C4-2B (cell line): ENCODE results near the gene TCF4.

Source experiments
- CTCF ChIP-seq: fragments of 450-650 bp; conservative IDR thresholded peaks from 2 replicates; pipeline ENCODE4 v1.5.1; 2017; ENCODE audit warnings: mild to moderate bottlenecking
- ZFX ChIP-seq: fragments of 450-650 bp; IDR thresholded peaks from 2 replicates; pipeline ENCODE4 v1.6.1; 2017

- TF ChIP-seq CTCF: no peak
- TF ChIP-seq ZFX: no peak
These were observed 57.8 kb downstream of the TCF4 start for GRCh38 chr18:55530166-55530565.
